HepG2 (cell line): Measurements from ENCODE around the gene ZFP90. TPM values are rescaled to one million over a fixed set of nuclear protein-coding genes. Genes with fewer than 3 reads are reported as not detected.

ENCODE experiments used
- AGO2 ChIP-seq: fragments of 200-400 bp; formaldehyde crosslinking; optimal IDR thresholded peaks from 2 replicates; pipeline ENCODE3; 2017; ENCODE audit warnings: mild to moderate bottlenecking, low read depth, low read length, moderate library complexity
- EHMT2 ChIP-seq: fragments of 200-600 bp; sonication (generic); IDR thresholded peaks from 2 replicates; pipeline ENCODE4 v1.7.0; 2017; ENCODE audit warnings: antibody characterized with exemption, low read depth, low read length, borderline replicate concordance
- ERF ChIP-seq: IDR thresholded peaks from 2 replicates; pipeline ENCODE4 v1.6.1; 2018; ENCODE audit warnings: missing biosample characterization, missing genetic modification reagents
- ESRRA ChIP-seq: sonication (generic); formaldehyde crosslinking; IDR thresholded peaks from 2 replicates; pipeline ENCODE4 v1.5.1; 2020; ENCODE audit warnings: mild to moderate bottlenecking, low read depth, missing genetic modification reagents
- GFI1 ChIP-seq: sonication (generic); formaldehyde crosslinking; IDR thresholded peaks from 2 replicates; pipeline ENCODE4 v1.5.0; 2020; ENCODE audit warnings: missing genetic modification reagents, mild to moderate bottlenecking, borderline replicate concordance
- GTF3A ChIP-seq: sonication (generic); formaldehyde crosslinking; conservative IDR thresholded peaks from 2 replicates; pipeline ENCODE4 v1.4.0; 2020; ENCODE audit warnings: mild to moderate bottlenecking, missing genetic modification reagents
- JARID2 ChIP-seq: sonication (generic); formaldehyde crosslinking; IDR thresholded peaks from 2 replicates; pipeline ENCODE4 v1.8.1; 2023; ENCODE audit warnings: missing genetic modification reagents, inconsistent platforms; ENCODE audit not compliant: insufficient replicate concordance
- LCORL ChIP-seq, 2 experiments: fragments of 450-650 bp in 1 of 2; sonication (generic) in 1 of 2; formaldehyde crosslinking in 1 of 2; IDR thresholded peaks; 2 replicates each; pipeline versions ENCODE4 v1.5.0 to v1.6.1; 2017 to 2020; ENCODE audit warnings: antibody characterized with exemption in 1 of 2, missing genetic modification reagents in 1 of 2
- PAWR ChIP-seq: sonication (generic); formaldehyde crosslinking; IDR thresholded peaks from 2 replicates; pipeline ENCODE4 v1.4.0; 2020; ENCODE audit warnings: missing genetic modification reagents, mild to moderate bottlenecking, borderline replicate concordance
- RBAK ChIP-seq: sonication (generic); formaldehyde crosslinking; IDR thresholded peaks from 2 replicates; pipeline ENCODE4 v1.5.1; 2020; ENCODE audit warnings: mild to moderate bottlenecking, missing genetic modification reagents
- REL ChIP-seq: sonication (generic); formaldehyde crosslinking; conservative IDR thresholded peaks from 2 replicates; pipeline ENCODE4 v1.8.0; 2022; ENCODE audit warnings: mild to moderate bottlenecking, missing genetic modification reagents, moderate library complexity
- SCMH1 ChIP-seq: sonication (generic); formaldehyde crosslinking; IDR thresholded peaks from 2 replicates; pipeline ENCODE4 v1.9.0; 2021; ENCODE audit warnings: missing genetic modification reagents, mild to moderate bottlenecking, borderline replicate concordance
- STAT5B ChIP-seq: sonication (generic); formaldehyde crosslinking; IDR thresholded peaks from 2 replicates; pipeline ENCODE4 v1.4.0; 2020; ENCODE audit warnings: missing genetic modification reagents
- TOPORS ChIP-seq: sonication (generic); formaldehyde crosslinking; IDR thresholded peaks from 2 replicates; pipeline ENCODE4 v1.8.0; 2023; ENCODE audit warnings: mild to moderate bottlenecking, missing genetic modification reagents
- ZGPAT ChIP-seq: IDR thresholded peaks from 2 replicates; pipeline ENCODE4 v1.6.1; 2016; ENCODE audit warnings: mild to moderate bottlenecking
- ZKSCAN5 ChIP-seq: sonication (generic); formaldehyde crosslinking; IDR thresholded peaks from 2 replicates; pipeline ENCODE4 v1.5.1; 2020; ENCODE audit warnings: mild to moderate bottlenecking, missing genetic modification reagents
- ZNF432 ChIP-seq: sonication (generic); formaldehyde crosslinking; IDR thresholded peaks from 2 replicates; pipeline ENCODE4 v1.5.0; 2020; ENCODE audit warnings: missing genetic modification reagents, mild to moderate bottlenecking, borderline replicate concordance
- ZNF460 ChIP-seq: sonication (generic); formaldehyde crosslinking; IDR thresholded peaks from 2 replicates; pipeline ENCODE4 v1.5.1; 2020; ENCODE audit warnings: missing genetic modification reagents, mild to moderate bottlenecking, borderline replicate concordance
- polyA plus RNA-seq, 8 experiments: library from polyadenylated mRNA; depleted of rRNA in 3 of 8; stranded (reverse) in 7 of 8; unstranded in 1 of 8; fragments of >200 nt; fragmentation: Illumina TruSeq in 4 of 8; extraction: Trizol in 4 of 8; gene quantifications; 2 replicates each; pipeline versions ENCODE4 v1.2.1 to v1.2.3, GENCODE V29; 2011 to 2016; ENCODE audit warnings: low read depth in 4 of 8, missing spikeins in 1 of 8, mixed read lengths in 1 of 8; ENCODE audit not compliant: insufficient read depth in 1 of 8
- total RNA-seq, 5 experiments: library from RNA; depleted of rRNA; stranded (reverse); fragments of >200 nt; fragmentation: Illumina TruSeq; extraction: Trizol; gene quantifications; 2 replicates each; pipeline ENCODE4 v1.2.3, GENCODE V29; 2016; ENCODE audit warnings: low read depth in 1 of 5
- TF ChIP-seq, protein P1 (sequence below): sonication (generic); formaldehyde crosslinking; IDR thresholded peaks from 2 replicates; pipeline ENCODE4 v1.5.1; 2020; ENCODE audit warnings: missing genetic modification reagents, mild to moderate bottlenecking, borderline replicate concordance
- TF ChIP-seq, protein P2 (sequence below): sonication (generic); formaldehyde crosslinking; IDR thresholded peaks from 2 replicates; pipeline ENCODE4 v1.8.0; 2022; ENCODE audit warnings: low read depth, missing genetic modification reagents
- TF ChIP-seq, protein P3 (sequence below): sonication (generic); formaldehyde crosslinking; IDR thresholded peaks from 2 replicates; pipeline ENCODE4 v1.4.0; 2020; ENCODE audit warnings: mild to moderate bottlenecking, low read depth, missing genetic modification reagents

Gene ZFP90
- total and polyA plus RNA-seq, 2 of the 13 experiments (the other 11 are each of a cell fraction or from before 2014, with no cell fraction given), result 17.6 to 18.9 TPM

- TF ChIP-seq, protein P1, sequence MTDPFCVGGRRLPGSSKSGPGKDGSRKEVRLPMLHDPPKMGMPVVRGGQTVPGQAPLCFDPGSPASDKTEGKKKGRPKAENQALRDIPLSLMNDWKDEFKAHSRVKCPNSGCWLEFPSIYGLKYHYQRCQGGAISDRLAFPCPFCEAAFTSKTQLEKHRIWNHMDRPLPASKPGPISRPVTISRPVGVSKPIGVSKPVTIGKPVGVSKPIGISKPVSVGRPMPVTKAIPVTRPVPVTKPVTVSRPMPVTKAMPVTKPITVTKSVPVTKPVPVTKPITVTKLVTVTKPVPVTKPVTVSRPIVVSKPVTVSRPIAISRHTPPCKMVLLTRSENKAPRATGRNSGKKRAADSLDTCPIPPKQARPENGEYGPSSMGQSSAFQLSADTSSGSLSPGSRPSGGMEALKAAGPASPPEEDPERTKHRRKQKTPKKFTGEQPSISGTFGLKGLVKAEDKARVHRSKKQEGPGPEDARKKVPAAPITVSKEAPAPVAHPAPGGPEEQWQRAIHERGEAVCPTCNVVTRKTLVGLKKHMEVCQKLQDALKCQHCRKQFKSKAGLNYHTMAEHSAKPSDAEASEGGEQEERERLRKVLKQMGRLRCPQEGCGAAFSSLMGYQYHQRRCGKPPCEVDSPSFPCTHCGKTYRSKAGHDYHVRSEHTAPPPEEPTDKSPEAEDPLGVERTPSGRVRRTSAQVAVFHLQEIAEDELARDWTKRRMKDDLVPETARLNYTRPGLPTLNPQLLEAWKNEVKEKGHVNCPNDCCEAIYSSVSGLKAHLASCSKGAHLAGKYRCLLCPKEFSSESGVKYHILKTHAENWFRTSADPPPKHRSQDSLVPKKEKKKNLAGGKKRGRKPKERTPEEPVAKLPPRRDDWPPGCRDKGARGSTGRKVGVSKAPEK (CRISPR knock-in tag), result no peak
- TF ChIP-seq LCORL (IDR thresholded peaks at IDR 0.05) (no peak), LCORL (CRISPR knock-in tag; IDR thresholded peaks at IDR 0.05) (peak; percentile 48; the same call in 1 of the 2 replicates), ZNF432 (no peak), ZNF460 (CRISPR knock-in tag) (no peak), EHMT2 (no peak), JARID2 (no peak), AGO2 (peak; percentile 98), ERF (CRISPR knock-in tag) (0 out of 2 replicates have a peak, but pooled peaks have one; percentile 72), TOPORS (CRISPR knock-in tag) (peak; percentile 27; the same call in 1 of the 2 replicates), ZGPAT (CRISPR knock-in tag) (peak; percentile 73; the same call in 1 of the 2 replicates), RBAK (CRISPR knock-in tag) (peak; percentile 11; the same call in 1 of the 2 replicates), ZKSCAN5 (CRISPR knock-in tag) (no peak; the same call in 1 of the 2 replicates), SCMH1 (CRISPR knock-in tag) (no peak), GFI1 (no peak), GTF3A (CRISPR knock-in tag) (no peak), STAT5B (no peak), REL (CRISPR knock-in tag) (no peak; the same call in 1 of the 2 replicates), ESRRA (CRISPR knock-in tag) (no peak), PAWR (CRISPR knock-in tag) (no peak; the same call in 1 of the 2 replicates)
- TF ChIP-seq, protein P2, sequence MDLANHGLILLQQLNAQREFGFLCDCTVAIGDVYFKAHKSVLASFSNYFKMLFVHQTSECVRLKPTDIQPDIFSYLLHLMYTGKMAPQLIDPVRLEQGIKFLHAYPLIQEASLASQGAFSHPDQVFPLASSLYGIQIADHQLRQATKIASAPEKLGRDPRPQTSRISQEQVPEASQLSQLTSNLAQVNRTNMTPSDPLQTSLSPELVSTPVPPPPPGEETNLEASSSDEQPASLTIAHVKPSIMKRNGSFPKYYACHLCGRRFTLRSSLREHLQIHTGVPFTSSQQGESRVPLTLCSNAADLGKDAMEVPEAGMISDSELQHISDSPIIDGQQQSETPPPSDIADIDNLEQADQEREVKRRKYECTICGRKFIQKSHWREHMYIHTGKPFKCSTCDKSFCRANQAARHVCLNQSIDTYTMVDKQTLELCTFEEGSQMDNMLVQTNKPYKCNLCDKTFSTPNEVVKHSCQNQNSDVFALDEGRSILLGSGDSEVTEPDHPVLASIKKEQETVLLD (CRISPR knock-in tag), result no peak
- TF ChIP-seq, protein P3, sequence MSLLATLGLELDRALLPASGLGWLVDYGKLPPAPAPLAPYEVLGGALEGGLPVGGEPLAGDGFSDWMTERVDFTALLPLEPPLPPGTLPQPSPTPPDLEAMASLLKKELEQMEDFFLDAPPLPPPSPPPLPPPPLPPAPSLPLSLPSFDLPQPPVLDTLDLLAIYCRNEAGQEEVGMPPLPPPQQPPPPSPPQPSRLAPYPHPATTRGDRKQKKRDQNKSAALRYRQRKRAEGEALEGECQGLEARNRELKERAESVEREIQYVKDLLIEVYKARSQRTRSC (CRISPR knock-in tag), result no peak
Measured at GRCh38 chr16:68538880-68539701, at the start of gene ZFP90 (continued).
